Endothelial cell of umbilical vein (primary cell): Measurements from ENCODE around the gene GJA9.

Source experiments
- POLR2A ChIP-seq: IDR thresholded peaks from 2 replicates; pipeline ENCODE4 v1.6.1; 2012; ENCODE audit warnings: low read depth, mild to moderate bottlenecking, control low read depth, low read length
- POLR2AphosphoS5 ChIP-seq: IDR thresholded peaks from 2 replicates; pipeline ENCODE4 v1.6.1; 2012; ENCODE audit warnings: low read depth, mild to moderate bottlenecking, control low read depth, low read length, moderate library complexity; ENCODE audit not compliant: insufficient read depth
- TF ChIP-seq, protein P1 (sequence below), 2 donors: IDR thresholded peaks; 1 replicate in 1 of 2; 2 replicates in 1 of 2; pipeline ENCODE4 v1.5.1; 2011; ENCODE audit warnings: low read length in 2 of 2, mild to moderate bottlenecking in 2 of 2, moderate library complexity in 2 of 2, control low read depth in 1 of 2, inconsistent platforms in 1 of 2, low read depth in 1 of 2; ENCODE audit not compliant: insufficient read depth in 1 of 2; ENCODE audit errors: extremely low read depth in 1 of 2
- TF ChIP-seq, protein P2 (sequence below): IDR thresholded peaks from 2 replicates; pipeline ENCODE4 v1.6.1; 2011; ENCODE audit not compliant: insufficient read depth, insufficient read length

DNA sequence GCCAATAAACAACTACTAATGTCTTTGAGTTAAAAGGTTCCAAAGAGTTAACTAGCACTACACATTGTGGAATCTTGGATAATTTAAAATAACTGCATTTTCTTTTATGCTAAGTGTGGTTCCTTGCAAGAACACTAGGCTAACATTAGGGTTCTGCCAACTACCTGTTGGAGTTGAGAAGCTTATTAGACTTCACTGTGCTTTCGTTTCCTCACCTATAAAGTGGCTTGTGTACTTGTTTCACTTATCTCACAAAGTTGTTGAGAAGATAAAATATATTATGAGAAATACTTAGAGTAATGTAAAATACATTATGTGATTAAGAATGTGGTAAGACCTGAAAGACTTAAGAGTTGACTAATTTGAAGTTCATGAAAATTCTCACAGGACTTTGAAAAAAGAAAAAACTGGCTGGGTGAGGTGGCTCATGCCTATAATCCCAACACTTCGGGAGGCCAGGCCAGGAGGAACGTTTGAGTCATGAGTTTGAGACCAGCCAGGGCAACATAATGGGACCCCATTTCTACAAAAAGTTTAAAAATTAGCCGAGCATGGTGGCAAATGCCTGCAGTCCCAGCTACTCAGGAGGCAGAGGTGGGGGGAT lies 16.2 kb downstream of the GJA9 start:
- TF ChIP-seq POLR2AphosphoS5 (no peak), POLR2A (no peak)
- TF ChIP-seq, protein P1, sequence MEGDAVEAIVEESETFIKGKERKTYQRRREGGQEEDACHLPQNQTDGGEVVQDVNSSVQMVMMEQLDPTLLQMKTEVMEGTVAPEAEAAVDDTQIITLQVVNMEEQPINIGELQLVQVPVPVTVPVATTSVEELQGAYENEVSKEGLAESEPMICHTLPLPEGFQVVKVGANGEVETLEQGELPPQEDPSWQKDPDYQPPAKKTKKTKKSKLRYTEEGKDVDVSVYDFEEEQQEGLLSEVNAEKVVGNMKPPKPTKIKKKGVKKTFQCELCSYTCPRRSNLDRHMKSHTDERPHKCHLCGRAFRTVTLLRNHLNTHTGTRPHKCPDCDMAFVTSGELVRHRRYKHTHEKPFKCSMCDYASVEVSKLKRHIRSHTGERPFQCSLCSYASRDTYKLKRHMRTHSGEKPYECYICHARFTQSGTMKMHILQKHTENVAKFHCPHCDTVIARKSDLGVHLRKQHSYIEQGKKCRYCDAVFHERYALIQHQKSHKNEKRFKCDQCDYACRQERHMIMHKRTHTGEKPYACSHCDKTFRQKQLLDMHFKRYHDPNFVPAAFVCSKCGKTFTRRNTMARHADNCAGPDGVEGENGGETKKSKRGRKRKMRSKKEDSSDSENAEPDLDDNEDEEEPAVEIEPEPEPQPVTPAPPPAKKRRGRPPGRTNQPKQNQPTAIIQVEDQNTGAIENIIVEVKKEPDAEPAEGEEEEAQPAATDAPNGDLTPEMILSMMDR (IDR thresholded peaks at IDR 0.05; ENCODE audit: extremely low read depth in 1 of 2, insufficient read depth in 1 of 2, low read depth in 1 of 2, low read length in 2 of 2): no peak
- TF ChIP-seq, protein P2, sequence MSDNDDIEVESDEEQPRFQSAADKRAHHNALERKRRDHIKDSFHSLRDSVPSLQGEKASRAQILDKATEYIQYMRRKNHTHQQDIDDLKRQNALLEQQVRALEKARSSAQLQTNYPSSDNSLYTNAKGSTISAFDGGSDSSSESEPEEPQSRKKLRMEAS: no peak
